Stimulated activated CD8-positive, alpha-beta memory T cell treated with anti-CD3 and anti-CD28 coated beads, Interleukin-2, amount 100 ng/mL, for 1 hour (primary cell): ENCODE measurements around the gene PPP2R5D.
"Not testable (repeated sequence)": the region's sequence is repeated elsewhere in the genome, so short reads cannot be mapped to it uniquely, and the experiment has no call there.

ENCODE experiments used
- DNase-seq, 2 donors: peaks; one replicate each; pipeline ENCODE4 v3.0.0-alpha.2; 2020; ENCODE audit warnings: low read depth in 2 of 2

PPP2R5D gene

GRCh38 chr6:42984001-42984923 is at the start of gene PPP2R5D:
Gene PPP2R5D, plus strand, starts transcription at chr6:42984570. Its CDS starts 108 bp downstream, at chr6:42984678.
- peak; percentile 89 to 93 for DNase-seq

- no peak for DNase-seq
Measured at GRCh38 chr6:42935322-42935721, 49.0 kb upstream of the PPP2R5D start.

GRCh38 chr6:42936398-42936797 is 48.0 kb upstream of the PPP2R5D start:
- no peak for DNase-seq

- no peak for DNase-seq
Measured at GRCh38 chr6:42937548-42938427, 46.6 kb upstream of the PPP2R5D start.

- DNase-seq = no peak
Measured at GRCh38 chr6:42938428-42938796, 46.0 kb upstream of the PPP2R5D start.

GRCh38 chr6:42938987-42939809 is 45.2 kb upstream of the PPP2R5D start:
- no peak for DNase-seq

- DNase-seq = no peak
Measured at GRCh38 chr6:42939810-42940167, 44.6 kb upstream of the PPP2R5D start.

- DNase-seq = no peak
Measured at GRCh38 chr6:42940493-42941045, 43.8 kb upstream of the PPP2R5D start.

GRCh38 chr6:42941356-42941755 is 43.0 kb upstream of the PPP2R5D start:
- not testable (repeated sequence) for DNase-seq

GRCh38 chr6:42942444-42942843 is 41.9 kb upstream of the PPP2R5D start:
- DNase-seq = no peak

- no peak for DNase-seq
Measured at GRCh38 chr6:42947950-42948349, 36.4 kb upstream of the PPP2R5D start.

- no peak for DNase-seq
Measured at GRCh38 chr6:42952389-42952788, 32.0 kb upstream of the PPP2R5D start.

GRCh38 chr6:42954405-42954804 is 30.0 kb upstream of the PPP2R5D start:
- not testable (repeated sequence) for DNase-seq

GRCh38 chr6:42958125-42958524 is 26.2 kb upstream of the PPP2R5D start:
- no peak for DNase-seq

GRCh38 chr6:42959917-42960242 is 24.5 kb upstream of the PPP2R5D start:
- no peak for DNase-seq

GRCh38 chr6:42960243-42961019 is 23.9 kb upstream of the PPP2R5D start, which contains the start of gene GNMT:
Gene GNMT, plus strand, starts transcription at chr6:42960754. Its CDS starts 14 bp downstream, at chr6:42960768.
- DNase-seq = no peak

- no peak for DNase-seq
Measured at GRCh38 chr6:42961020-42961470, 23.3 kb upstream of the PPP2R5D start.

GRCh38 chr6:42962096-42962495 is 22.3 kb upstream of the PPP2R5D start:
- DNase-seq = no peak

GRCh38 chr6:42962502-42963178 is 21.7 kb upstream of the PPP2R5D start:
- no peak for DNase-seq
